ENCODE measurements around the gene HSPB1.
"Not testable (repeated sequence)": the region's sequence is repeated elsewhere in the genome, so short reads cannot be mapped to it uniquely, and the experiment has no call there.

The HSPB1 gene

GRCh38 chr7:76302347-76303201 lies at the start of gene HSPB1:
HSPB1 (plus strand) TSS chr7:76302673; CDS start chr7:76302713, 40 bp downstream.
- DNase-seq (ENCODE audit: low read depth), result no peak

- no peak for DNase-seq (ENCODE audit: low read depth)
Observed at GRCh38 chr7:76254781-76255180, 47.7 kb upstream of the HSPB1 start.

- no peak for DNase-seq (ENCODE audit: low read depth)
Observed at GRCh38 chr7:76257973-76258372, 44.5 kb upstream of the HSPB1 start.

- no peak for DNase-seq (ENCODE audit: low read depth)
Observed at GRCh38 chr7:76259124-76260093, 43.1 kb upstream of the HSPB1 start.

GRCh38 chr7:76260171-76260703 lies 42.2 kb upstream of the HSPB1 start:
- no peak for DNase-seq (ENCODE audit: low read depth)

- no peak for DNase-seq (ENCODE audit: low read depth)
Observed at GRCh38 chr7:76261329-76261728, 41.1 kb upstream of the HSPB1 start.

GRCh38 chr7:76261931-76262330 lies 40.5 kb upstream of the HSPB1 start:
- no peak for DNase-seq (ENCODE audit: low read depth)

GRCh38 chr7:76262683-76263402 lies 39.6 kb upstream of the HSPB1 start:
- peak; percentile 11 for DNase-seq (ENCODE audit: low read depth)

GRCh38 chr7:76265299-76265698 lies 37.2 kb upstream of the HSPB1 start:
- DNase-seq (ENCODE audit: low read depth), result no peak

GRCh38 chr7:76267107-76267893 lies 35.2 kb upstream of the HSPB1 start:
- no peak for DNase-seq (ENCODE audit: low read depth)

- DNase-seq (ENCODE audit: low read depth), result no peak
Observed at GRCh38 chr7:76267894-76268183, 34.6 kb upstream of the HSPB1 start.

- DNase-seq (ENCODE audit: low read depth), result no peak
Observed at GRCh38 chr7:76268376-76268775, 34.1 kb upstream of the HSPB1 start.

- no peak for DNase-seq (ENCODE audit: low read depth)
Observed at GRCh38 chr7:76269895-76270294, 32.6 kb upstream of the HSPB1 start.

- not testable (repeated sequence) for DNase-seq (ENCODE audit: low read depth)
Observed at GRCh38 chr7:76271384-76271783, 31.1 kb upstream of the HSPB1 start.

GRCh38 chr7:76272142-76272541 lies 30.3 kb upstream of the HSPB1 start:
- no peak for DNase-seq (ENCODE audit: low read depth)

- no peak for DNase-seq (ENCODE audit: low read depth)
Observed at GRCh38 chr7:76272851-76273497, 29.5 kb upstream of the HSPB1 start.

- DNase-seq (ENCODE audit: low read depth), result no peak
Observed at GRCh38 chr7:76273503-76273902, 29.0 kb upstream of the HSPB1 start.

- DNase-seq (ENCODE audit: low read depth), result no peak
Observed at GRCh38 chr7:76278540-76278939, 23.9 kb upstream of the HSPB1 start.

GRCh38 chr7:76280408-76280807 lies 22.1 kb upstream of the HSPB1 start:
- no peak for DNase-seq (ENCODE audit: low read depth)

GRCh38 chr7:76281006-76281705 lies 21.3 kb upstream of the HSPB1 start:
- no peak for DNase-seq (ENCODE audit: low read depth)
